SIG-M5 treated with dmso at 0.1 percent for 504 hours (cell line): ENCODE measurements around the gene CD302.
"Not testable (repeated sequence)": the region's sequence is repeated elsewhere in the genome, so short reads cannot be mapped to it uniquely, and the experiment has no call there.

Experiments used
- DNase-seq: peaks from one replicate; lab custom pipeline; 2025; ENCODE audit not compliant: unreplicated experiment; lab: John Stamatoyannopoulos, UW

CD302 gene

DNA sequence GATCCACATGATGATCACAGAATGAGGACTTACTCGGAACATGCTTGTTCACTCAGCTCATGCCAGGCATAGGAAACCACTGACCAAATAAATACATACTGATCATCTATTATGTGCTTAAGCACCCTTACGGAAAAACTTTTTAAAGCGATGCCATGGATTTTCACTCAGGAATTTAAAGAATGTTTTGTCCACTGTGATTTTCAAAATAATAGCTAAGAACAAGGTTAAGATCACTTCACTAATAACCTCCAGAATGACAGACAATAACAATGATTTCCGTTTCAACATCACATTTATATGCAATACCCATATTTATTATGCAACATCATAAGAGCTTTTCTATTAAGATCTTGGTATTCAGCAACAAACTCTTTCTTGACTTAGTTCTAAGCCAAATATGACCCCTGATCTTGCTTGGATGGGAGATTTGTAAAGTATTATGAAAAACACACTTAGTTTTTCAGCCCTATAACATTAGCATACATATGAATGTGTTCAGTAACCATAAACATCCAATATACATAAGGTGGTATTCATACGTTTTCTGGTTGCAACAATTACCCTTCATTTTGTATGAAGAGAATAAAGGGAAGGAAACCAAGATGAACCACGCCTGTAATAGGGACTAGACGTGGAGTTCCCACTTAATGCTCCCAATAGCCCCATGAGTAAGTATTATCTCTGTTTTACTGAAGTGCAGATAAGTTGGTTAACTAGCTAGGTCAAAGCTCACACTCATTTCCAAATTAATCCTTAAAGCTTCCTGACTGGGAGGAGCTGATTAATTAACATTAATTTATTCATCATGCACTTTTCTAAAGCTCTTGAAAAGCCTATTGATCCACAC is 1.9 kb downstream of the CD302 start:
- DNase-seq = no peak

- DNase-seq = peak; percentile 71
Measured at GRCh38 chr2:159793326-159793725, 4.7 kb downstream of the CD302 start.

- peak; percentile 46 for DNase-seq
Measured at GRCh38 chr2:159792599-159792998, 5.4 kb downstream of the CD302 start.

- DNase-seq = no peak
Measured at GRCh38 chr2:159792036-159792435, 6.0 kb downstream of the CD302 start.

DNA sequence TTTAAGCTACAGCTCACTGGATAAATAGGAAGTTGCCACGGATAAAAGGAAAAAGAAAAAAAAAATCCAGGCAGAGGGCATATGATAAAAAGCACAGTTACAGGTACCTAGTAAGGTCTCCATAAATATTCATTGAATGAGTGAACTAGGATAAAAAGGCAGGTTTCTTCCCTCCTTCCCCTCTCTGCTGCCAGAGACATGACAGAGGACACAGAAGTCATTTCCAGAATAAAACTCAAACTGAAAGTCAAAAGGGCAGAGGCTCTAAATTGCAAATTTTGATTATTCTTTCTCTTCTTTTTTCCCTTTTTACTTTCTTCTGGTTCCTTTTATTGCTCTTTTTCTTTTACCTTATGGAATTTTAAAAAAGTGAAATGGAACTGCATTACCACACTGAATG is 7.7 kb downstream of the CD302 start:
- no peak for DNase-seq

- DNase-seq = peak; percentile 69
Measured at GRCh38 chr2:159788253-159788652, 9.8 kb downstream of the CD302 start.

- not testable (repeated sequence) for DNase-seq
Measured at GRCh38 chr2:159787647-159788046, 10.4 kb downstream of the CD302 start.

DNA sequence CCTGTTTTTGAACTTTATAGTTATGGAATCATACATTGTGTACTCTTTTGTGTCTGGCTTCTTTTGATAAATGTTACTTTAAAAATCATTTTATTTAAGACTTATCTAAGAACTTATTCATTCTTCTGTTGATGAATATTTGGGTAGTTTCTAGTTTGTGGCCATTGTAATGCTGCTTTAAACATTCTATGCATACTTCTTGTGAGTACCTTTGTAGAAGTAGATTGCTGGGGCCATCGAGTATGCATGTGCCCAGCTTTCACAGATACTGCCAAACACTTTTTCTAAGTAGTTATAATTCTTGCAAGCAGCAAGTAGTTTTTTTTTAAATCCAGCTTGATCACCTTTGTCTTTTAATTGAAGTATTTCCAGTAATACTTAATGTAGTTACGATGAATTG is 11.1 kb downstream of the CD302 start:
- DNase-seq = no peak

GRCh38 chr2:159785195-159785594 is 12.8 kb downstream of the CD302 start:
- no peak for DNase-seq

DNA sequence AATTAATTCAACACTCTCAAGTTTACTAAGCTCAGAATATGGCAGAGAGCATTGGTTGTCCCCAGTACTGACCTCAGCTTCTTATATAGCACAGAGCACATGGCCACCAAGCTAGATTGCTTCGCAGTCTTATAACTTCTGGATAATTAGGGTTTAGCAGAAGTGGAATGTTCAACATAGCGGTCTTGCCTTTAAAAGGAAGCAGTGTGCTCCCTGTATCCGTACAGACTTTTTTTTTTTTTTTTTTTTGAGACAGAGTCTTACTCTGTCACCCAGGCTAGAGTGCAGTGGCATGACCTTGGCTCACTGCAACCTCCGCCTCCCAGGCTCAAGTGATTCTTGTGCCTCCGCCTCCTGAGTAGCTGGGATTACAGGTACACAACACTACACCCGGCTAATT is 13.3 kb downstream of the CD302 start:
- not testable (repeated sequence) for DNase-seq

GRCh38 chr2:159783556-159783955 is 14.5 kb downstream of the CD302 start:
- DNase-seq = no peak

- no peak for DNase-seq
Measured at GRCh38 chr2:159776321-159776720, 21.7 kb downstream of the CD302 start.

GRCh38 chr2:159775021-159775420 is 23.0 kb downstream of the CD302 start:
- DNase-seq = no peak

- no peak for DNase-seq
Measured at GRCh38 chr2:159774370-159774990, 23.5 kb downstream of the CD302 start.

DNA sequence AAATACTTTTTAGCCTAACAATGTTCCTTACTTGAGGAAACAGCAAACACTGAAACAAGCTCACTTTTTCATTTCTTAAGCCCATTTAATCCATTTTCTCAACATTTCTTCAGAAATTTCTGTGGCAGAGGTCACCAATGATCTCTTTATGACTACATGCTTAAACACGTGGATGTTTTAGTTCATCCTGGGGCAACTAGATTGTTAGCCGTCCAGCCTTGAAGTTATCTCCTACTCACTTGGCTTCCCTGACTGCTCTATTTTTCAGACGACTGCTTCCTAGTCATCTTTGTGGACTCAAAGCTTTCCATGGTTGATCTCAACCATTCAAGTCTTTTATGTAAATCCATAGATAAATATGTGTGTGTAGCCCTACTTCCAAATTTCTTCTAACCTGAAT is 24.1 kb downstream of the CD302 start:
- DNase-seq = no peak

DNA sequence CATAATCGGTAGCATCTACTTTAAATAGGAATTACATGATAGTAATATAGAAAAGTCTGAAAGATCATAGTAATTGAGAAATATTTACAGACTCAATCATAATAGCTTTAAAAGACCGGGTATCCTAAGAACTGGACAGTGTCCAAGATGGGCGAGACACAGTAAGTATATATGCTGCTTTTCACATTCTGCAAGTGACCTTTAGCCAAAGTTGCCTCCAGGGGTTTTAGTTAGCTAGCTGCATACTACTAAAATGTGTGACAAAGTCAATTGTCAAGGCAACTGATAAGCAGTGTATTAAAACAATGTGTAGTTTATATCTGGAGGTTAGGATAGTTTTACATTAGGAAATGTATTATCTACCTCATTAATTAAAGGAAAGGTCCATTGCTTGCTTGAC is 24.6 kb downstream of the CD302 start:
- DNase-seq = no peak

DNA sequence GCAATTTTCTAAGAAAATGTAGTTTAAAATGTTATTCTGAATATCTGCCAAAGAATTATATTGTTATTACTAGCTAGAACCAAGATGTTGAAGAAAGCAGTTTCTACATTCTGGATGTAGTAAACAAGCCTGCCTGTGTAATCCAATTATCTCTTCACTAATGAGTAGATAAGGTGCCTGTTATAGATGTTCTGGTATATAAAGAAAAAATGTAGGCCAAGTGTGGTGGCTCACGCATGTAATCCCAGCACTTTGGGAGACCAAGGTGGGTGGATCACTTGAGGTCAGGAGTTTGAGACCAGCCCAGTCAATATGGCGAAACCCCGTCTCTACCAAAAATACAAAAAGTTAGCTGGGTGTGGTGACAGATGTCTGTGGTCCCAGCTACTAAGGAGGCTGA is 28.9 kb downstream of the CD302 start:
- no peak for DNase-seq

DNA sequence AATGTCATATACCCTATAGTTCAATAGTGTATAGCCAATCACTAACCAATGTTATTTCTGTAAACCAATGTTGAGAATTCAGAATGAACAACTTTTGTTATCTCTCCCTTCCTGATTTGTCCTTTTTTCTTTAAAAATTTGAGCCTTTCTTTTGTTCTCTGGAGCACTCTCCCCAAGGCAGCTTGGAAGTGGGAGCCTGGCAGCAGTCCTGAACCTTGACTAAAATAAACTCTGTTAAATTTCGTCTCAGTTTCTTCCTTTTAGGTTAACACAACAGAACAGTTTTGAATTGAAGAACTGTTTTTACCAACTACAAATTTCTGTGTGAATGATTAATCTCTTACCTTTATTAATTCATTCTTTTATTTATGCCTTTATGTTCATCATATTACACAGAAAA is 35.9 kb downstream of the CD302 start:
- DNase-seq = no peak

DNA sequence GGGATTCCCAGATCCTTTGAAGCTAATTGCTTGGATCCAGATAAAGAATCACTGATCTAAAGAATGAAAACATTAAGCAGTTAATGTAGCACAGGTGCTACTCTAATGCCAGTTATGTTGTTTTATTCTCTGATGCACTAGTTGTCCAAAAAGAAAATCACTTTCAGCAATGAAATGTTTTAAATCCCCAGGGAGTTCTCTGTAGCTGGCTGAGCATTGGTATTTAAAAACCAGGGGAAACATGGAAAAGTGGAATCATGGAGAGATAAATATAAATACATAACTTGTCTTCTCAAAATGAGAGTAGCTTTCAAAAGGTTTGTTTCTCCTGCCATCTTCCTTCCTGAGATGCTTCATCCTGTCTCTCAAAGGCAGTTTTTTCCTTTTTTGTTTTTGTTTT is 37.7 kb downstream of the CD302 start:
- DNase-seq = no peak

GRCh38 chr2:159759577-159759976 is 38.4 kb downstream of the CD302 start:
- DNase-seq = no peak

- DNase-seq = no peak
Measured at GRCh38 chr2:159758686-159759085, 39.3 kb downstream of the CD302 start.

- no peak for DNase-seq
Measured at GRCh38 chr2:159758239-159758638, 39.8 kb downstream of the CD302 start.

- DNase-seq = peak; percentile 17
Measured at GRCh38 chr2:159755788-159756187, 42.2 kb downstream of the CD302 start.
